Bronchial smooth muscle cell (primary cell): ENCODE results near the gene MRTFA. TPM values are rescaled to one million over a fixed set of nuclear protein-coding genes. Genes with fewer than 3 reads are reported as not detected.

ENCODE experiments used
- total RNA-seq: library from RNA; depleted of rRNA; stranded (reverse); fragments of >200 nt; gene quantifications from 2 replicates; pipeline ENCODE4 v1.2.1, GENCODE V29; 2014

The MRTFA gene
- total RNA-seq = 14.8 and 15.5 TPM in 2 replicates

DNA sequence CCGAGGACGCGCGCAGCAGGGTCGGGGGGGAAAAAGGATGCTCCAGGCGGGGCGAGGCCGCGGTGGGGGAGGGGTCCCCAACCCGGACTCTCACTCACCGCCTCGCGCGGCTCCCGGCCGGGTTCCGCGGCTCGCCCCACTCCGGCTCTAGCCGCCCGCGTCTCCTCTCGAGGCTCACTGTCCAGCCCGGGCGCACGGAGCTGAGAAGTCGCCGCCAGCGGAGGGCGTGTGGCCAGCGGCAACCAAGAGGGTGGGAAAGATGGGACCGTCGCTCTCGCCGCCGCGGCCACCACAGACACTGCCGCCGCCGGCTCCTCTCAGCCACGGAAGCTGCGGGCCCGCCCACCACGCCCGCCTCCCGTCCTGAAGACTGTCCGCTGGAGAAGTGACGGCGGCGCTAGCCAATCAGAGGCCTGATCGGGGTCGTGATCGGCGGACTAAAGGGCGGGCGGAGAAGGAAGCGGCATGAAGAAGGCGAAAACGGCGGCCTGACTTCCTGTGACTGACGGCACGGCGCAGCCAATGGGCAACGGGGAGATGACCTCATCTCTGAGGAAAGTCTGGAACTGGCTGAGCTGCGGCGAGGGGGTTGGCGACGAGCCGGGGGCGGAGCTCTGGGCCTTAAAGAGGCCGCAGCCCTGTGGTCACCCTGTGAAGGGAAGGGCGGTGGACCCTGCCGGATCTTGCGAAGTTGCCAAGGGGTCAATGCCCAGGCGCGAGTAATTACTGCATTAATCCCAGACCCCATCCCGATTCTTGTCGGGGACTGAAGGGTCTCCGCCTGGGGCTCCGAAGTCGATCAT, at the start of gene MRTFA:
Gene MRTFA, minus strand, starts transcription at position 340 of the 803 bp plus-strand sequence.

DNA sequence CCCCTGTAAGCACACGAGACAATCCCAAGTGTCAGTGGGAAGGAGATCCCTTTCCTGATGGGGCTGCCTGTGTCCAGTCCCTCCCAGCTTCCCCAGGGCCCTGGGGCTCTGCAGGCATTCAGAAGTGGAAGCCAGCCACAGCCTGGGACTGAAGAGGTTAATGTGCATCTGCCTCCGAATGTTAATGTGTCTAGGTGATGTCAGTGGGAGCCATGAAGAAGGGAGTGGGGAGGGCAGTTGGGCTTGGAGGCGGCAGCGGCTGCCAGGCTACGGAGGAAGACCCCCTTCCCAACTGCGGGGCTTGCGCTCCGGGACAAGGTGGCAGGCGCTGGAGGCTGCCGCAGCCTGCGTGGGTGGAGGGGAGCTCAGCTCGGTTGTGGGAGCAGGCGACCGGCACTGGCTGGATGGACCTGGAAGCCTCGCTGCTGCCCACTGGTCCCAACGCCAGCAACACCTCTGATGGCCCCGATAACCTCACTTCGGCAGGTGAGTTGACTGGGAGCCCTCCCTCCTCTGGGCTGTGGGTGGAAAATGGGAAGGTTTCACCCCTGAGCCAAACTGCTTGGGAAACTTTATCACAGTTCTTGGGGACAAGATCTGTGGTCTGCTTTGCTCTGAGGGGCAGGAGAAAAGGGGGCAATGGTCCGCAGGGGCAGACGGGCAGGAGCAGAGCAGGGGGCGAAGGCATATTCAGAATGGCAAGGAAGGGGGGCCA, 42.9 kb upstream of the MRTFA start, which contains the start of gene MCHR1:
Gene MCHR1, plus strand, starts transcription at position 236 of the 715 bp plus-strand sequence. Its CDS starts 169 bp downstream, at position 405.

Other genes with a start within 250 kb of the MRTFA start
- gene MCHR1, start 42.8 kb upstream of the MRTFA start, total RNA-seq = 0.63 and 2.9 TPM in 2 replicates
- 11.8 and 12.3 TPM in 2 replicates for gene SLC25A17, start 182.6 kb upstream of the MRTFA start, total RNA-seq
- 298 and 472 TPM in 2 replicates for gene ST13, start 219.9 kb upstream of the MRTFA start, total RNA-seq
- gene XPNPEP3, start 220.4 kb upstream of the MRTFA start, total RNA-seq = 6.4 and 8.5 TPM in 2 replicates
- not detected in 2 replicates for gene DNAJB7, start 225.4 kb upstream of the MRTFA start, total RNA-seq